Measurements from ENCODE around the gene PDHA1. TPM values are rescaled to one million over a fixed set of nuclear protein-coding genes. Genes with fewer than 3 reads are reported as not detected.

PDHA1 gene
- total and polyA plus RNA-seq, 2 experiments from 2014 or later, result 77.3 to 257 TPM

GRCh38 chrX:19342331-19342906 is 1.3 kb upstream of the PDHA1 start:
- no peaks in the 10 kb centered on the region for H3K4me1 ChIP-seq (ENCODE audit: insufficient read depth)
- Mint-ChIP-seq H3K4me3 (no peak overlapping the region; the same call in 2 of the 3 replicates), H3K27me3 (ENCODE audit: insufficient read depth, low read depth, poor library complexity) (peaks cover 2% of the 10 kb centered on the region), H3K36me3 (ENCODE audit: low read depth) (no peaks in the 10 kb centered on the region), H3K9me3 (no peaks in the 10 kb centered on the region; the same call in 2 of the 3 replicates), H3K4me1 (peaks cover 7% of the 10 kb centered on the region; the same call in 2 of the 3 replicates), H3K27ac (no peak overlapping the region)
- H2AFZ ChIP-seq, result no peak overlapping the region
- H4K20me1 ChIP-seq (replicated peaks; ENCODE audit: insufficient read depth), result no peaks in the 10 kb centered on the region
- H3F3A ChIP-seq (replicated peaks; ENCODE audit: low read depth), result no peaks in the 10 kb centered on the region
- no peak for ATAC-seq
- H3K27ac ChIP-seq (ENCODE audit: low read depth), result no peak overlapping the region
- no peak overlapping the region for H3K4me2 ChIP-seq
- H3K27me3 ChIP-seq (ENCODE audit: insufficient read depth), result no peaks in the 10 kb centered on the region
- H3K79me2 ChIP-seq (replicated peaks; ENCODE audit: insufficient read depth), result peaks cover 32% of the 10 kb centered on the region
- TF ChIP-seq EZH2 (IDR thresholded peaks at IDR 0.05; ENCODE audit: low read depth, unreplicated experiment), result no peak
- no peak for TF ChIP-seq ETS1 (IDR thresholded peaks at IDR 0.05)
- no peak for TF ChIP-seq STAT1 (IDR thresholded peaks at IDR 0.05; ENCODE audit: unreplicated experiment)
- no peak for TF ChIP-seq REST (IDR thresholded peaks at IDR 0.05; ENCODE audit: unreplicated experiment)
- no peak for TF ChIP-seq ZNF114 (CRISPR knock-in tag; IDR thresholded peaks at IDR 0.05)
- TF ChIP-seq CREB1 (CRISPR knock-in tag; IDR thresholded peaks at IDR 0.05; ENCODE audit: low read depth), result no peak
- H3K9me2 ChIP-seq (ENCODE audit: insufficient read depth), result no peaks in the 10 kb centered on the region
- DNase-seq (ENCODE audit: low spot score), result no peak
- no peaks in the 10 kb centered on the region for H3K36me3 ChIP-seq (ENCODE audit: insufficient read depth)
- H3K4me3 ChIP-seq, result no peak overlapping the region

DNA sequence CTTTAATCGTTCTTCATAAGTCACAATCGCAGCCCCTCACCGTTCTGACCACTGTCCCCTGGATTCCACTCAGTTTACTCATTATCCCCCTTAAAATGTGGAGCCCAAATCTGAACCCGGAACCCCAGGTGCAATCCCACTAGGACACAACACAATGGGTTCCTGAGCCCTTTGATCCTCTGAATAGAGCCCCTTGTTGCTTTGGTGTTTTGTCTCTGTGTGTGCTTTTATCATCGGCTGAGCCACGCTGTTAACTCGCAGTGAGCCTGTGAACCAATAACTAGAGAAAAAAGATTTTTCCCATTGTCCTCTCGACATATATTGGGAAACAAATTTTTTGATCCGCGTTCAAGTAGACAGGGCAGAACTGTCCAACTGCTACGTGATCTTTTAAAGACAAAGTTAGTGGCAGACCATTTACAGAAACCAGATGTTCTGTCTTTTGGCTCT is 617 bp upstream of the PDHA1 start:
- Histone ChIP-seq H3K4me3 (peak overlapping the region; percentile 72), H3F3A (replicated peaks; ENCODE audit: low read depth) (no peaks in the 10 kb centered on the region), H3K27ac (ENCODE audit: low read depth) (no peak overlapping the region), H3K9me2 (ENCODE audit: insufficient read depth) (no peaks in the 10 kb centered on the region), H3K79me2 (replicated peaks; ENCODE audit: insufficient read depth) (peaks cover 39% of the 10 kb centered on the region), H3K27me3 (ENCODE audit: insufficient read depth) (no peaks in the 10 kb centered on the region), H3K36me3 (ENCODE audit: insufficient read depth) (no peaks in the 10 kb centered on the region), H3K4me2 (peak overlapping the region; percentile 72), H4K20me1 (replicated peaks; ENCODE audit: insufficient read depth) (peaks cover 3% of the 10 kb centered on the region; the same call in 1 of the 2 replicates), H2AFZ (peak overlapping the region; percentile 84; the same call in 1 of the 2 replicates), H3K4me1 (ENCODE audit: insufficient read depth) (no peaks in the 10 kb centered on the region)
- Mint-ChIP-seq H3K4me3 (peak overlapping the region; percentile 82), H3K4me1 (peaks cover 7% of the 10 kb centered on the region; the same call in 2 of the 3 replicates), H3K27ac (peak overlapping the region; percentile 77; the same call in 1 of the 2 replicates), H3K36me3 (ENCODE audit: low read depth) (no peaks in the 10 kb centered on the region), H3K27me3 (ENCODE audit: insufficient read depth, low read depth, poor library complexity) (peaks cover 2% of the 10 kb centered on the region), H3K9me3 (no peaks in the 10 kb centered on the region; the same call in 2 of the 3 replicates)
- peak; percentile 15 for ATAC-seq
- peak; percentile 2 for DNase-seq (ENCODE audit: low spot score)
- no peak for TF ChIP-seq ZNF331 (CRISPR knock-in tag; IDR thresholded peaks at IDR 0.05; ENCODE audit: low read depth)
- no peak for TF ChIP-seq EZH2 (IDR thresholded peaks at IDR 0.05; ENCODE audit: low read depth, unreplicated experiment)
- TF ChIP-seq NANOG (IDR thresholded peaks at IDR 0.05; ENCODE audit: borderline replicate concordance), result no peak
- TF ChIP-seq POLR2AphosphoS5 (IDR thresholded peaks at IDR 0.05; ENCODE audit: low read depth), result no peak
- TF ChIP-seq, protein P1, sequence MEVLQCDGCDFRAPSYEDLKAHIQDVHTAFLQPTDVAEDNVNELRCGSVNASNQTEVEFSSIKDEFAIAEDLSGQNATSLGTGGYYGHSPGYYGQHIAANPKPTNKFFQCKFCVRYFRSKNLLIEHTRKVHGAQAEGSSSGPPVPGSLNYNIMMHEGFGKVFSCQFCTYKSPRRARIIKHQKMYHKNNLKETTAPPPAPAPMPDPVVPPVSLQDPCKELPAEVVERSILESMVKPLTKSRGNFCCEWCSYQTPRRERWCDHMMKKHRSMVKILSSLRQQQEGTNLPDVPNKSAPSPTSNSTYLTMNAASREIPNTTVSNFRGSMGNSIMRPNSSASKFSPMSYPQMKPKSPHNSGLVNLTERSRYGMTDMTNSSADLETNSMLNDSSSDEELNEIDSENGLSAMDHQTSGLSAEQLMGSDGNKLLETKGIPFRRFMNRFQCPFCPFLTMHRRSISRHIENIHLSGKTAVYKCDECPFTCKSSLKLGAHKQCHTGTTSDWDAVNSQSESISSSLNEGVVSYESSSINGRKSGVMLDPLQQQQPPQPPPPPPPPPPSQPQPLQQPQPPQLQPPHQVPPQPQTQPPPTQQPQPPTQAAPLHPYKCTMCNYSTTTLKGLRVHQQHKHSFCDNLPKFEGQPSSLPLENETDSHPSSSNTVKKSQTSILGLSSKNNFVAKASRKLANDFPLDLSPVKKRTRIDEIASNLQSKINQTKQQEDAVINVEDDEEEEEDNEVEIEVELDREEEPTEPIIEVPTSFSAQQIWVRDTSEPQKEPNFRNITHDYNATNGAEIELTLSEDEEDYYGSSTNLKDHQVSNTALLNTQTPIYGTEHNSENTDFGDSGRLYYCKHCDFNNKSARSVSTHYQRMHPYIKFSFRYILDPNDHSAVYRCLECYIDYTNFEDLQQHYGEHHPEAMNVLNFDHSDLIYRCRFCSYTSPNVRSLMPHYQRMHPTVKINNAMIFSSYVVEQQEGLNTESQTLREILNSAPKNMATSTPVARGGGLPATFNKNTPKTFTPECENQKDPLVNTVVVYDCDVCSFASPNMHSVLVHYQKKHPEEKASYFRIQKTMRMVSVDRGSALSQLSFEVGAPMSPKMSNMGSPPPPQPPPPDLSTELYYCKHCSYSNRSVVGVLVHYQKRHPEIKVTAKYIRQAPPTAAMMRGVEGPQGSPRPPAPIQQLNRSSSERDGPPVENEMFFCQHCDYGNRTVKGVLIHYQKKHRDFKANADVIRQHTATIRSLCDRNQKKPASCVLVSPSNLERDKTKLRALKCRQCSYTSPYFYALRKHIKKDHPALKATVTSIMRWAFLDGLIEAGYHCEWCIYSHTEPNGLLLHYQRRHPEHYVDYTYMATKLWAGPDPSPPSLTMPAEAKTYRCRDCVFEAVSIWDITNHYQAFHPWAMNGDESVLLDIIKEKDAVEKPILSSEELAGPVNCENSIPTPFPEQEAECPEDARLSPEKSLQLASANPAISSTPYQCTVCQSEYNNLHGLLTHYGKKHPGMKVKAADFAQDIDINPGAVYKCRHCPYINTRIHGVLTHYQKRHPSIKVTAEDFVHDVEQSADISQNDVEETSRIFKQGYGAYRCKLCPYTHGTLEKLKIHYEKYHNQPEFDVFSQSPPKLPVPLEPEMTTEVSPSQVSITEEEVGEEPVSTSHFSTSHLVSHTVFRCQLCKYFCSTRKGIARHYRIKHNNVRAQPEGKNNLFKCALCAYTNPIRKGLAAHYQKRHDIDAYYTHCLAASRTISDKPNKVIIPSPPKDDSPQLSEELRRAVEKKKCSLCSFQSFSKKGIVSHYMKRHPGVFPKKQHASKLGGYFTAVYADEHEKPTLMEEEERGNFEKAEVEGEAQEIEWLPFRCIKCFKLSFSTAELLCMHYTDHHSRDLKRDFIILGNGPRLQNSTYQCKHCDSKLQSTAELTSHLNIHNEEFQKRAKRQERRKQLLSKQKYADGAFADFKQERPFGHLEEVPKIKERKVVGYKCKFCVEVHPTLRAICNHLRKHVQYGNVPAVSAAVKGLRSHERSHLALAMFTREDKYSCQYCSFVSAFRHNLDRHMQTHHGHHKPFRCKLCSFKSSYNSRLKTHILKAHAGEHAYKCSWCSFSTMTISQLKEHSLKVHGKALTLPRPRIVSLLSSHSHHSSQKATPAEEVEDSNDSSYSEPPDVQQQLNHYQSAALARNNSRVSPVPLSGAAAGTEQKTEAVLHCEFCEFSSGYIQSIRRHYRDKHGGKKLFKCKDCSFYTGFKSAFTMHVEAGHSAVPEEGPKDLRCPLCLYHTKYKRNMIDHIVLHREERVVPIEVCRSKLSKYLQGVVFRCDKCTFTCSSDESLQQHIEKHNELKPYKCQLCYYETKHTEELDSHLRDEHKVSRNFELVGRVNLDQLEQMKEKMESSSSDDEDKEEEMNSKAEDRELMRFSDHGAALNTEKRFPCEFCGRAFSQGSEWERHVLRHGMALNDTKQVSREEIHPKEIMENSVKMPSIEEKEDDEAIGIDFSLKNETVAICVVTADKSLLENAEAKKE (CRISPR knock-in tag; IDR thresholded peaks at IDR 0.05), result no peak

Measured in GM23338 (cell line).